HG03342 (cell line): Measurements from ENCODE around the gene EHF.
A peak's percentile ranks its signal among the peaks of the same experiment; 100 is the strongest.
"Not testable (repeated sequence)": the region's sequence is repeated elsewhere in the genome, so short reads cannot be mapped to it uniquely, and the experiment has no call there.

ENCODE experiments used
- ATAC-seq: cut with Tn5 transposase; IDR thresholded peaks from one replicate; pipeline ENCODE4 v1.9.1; 2021; ENCODE audit warnings: mild to moderate bottlenecking, moderate library complexity; ENCODE audit not compliant: unreplicated experiment

The EHF gene

GRCh38 chr11:34620820-34621792, at the start of gene EHF:
EHF (plus strand) TSS chr11:34621093; CDS start chr11:34642631, 21,538 bp downstream.
- no peak for ATAC-seq

- ATAC-seq: no peak
Measured at GRCh38 chr11:34573537-34573936, 47.4 kb upstream of the EHF start.

- ATAC-seq: no peak
Measured at GRCh38 chr11:34575261-34575660, 45.6 kb upstream of the EHF start.

- no peak for ATAC-seq
Measured at GRCh38 chr11:34575671-34576070, 45.2 kb upstream of the EHF start.

- ATAC-seq: no peak
Measured at GRCh38 chr11:34576331-34576730, 44.6 kb upstream of the EHF start.

- ATAC-seq: no peak
Measured at GRCh38 chr11:34583818-34584217, 37.1 kb upstream of the EHF start.

GRCh38 chr11:34585304-34585734, 35.6 kb upstream of the EHF start:
- no peak for ATAC-seq

- ATAC-seq: peak; percentile 87
Measured at GRCh38 chr11:34585735-34586487, 35.0 kb upstream of the EHF start.

GRCh38 chr11:34586488-34587281, 34.2 kb upstream of the EHF start:
- no peak for ATAC-seq

- ATAC-seq: no peak
Measured at GRCh38 chr11:34587282-34587677, 33.6 kb upstream of the EHF start.

- no peak for ATAC-seq
Measured at GRCh38 chr11:34588023-34588422, 32.9 kb upstream of the EHF start.

- no peak for ATAC-seq
Measured at GRCh38 chr11:34588701-34589100, 32.2 kb upstream of the EHF start.

GRCh38 chr11:34589177-34589576, 31.7 kb upstream of the EHF start:
- ATAC-seq: not testable (repeated sequence)

- ATAC-seq: no peak
Measured at GRCh38 chr11:34593085-34593484, 27.8 kb upstream of the EHF start.

GRCh38 chr11:34594603-34595002, 26.3 kb upstream of the EHF start:
- no peak for ATAC-seq

GRCh38 chr11:34595391-34595790, 25.5 kb upstream of the EHF start:
- no peak for ATAC-seq

GRCh38 chr11:34595960-34596644, 24.8 kb upstream of the EHF start:
- ATAC-seq: no peak

GRCh38 chr11:34599406-34599945, 21.4 kb upstream of the EHF start:
- no peak for ATAC-seq

GRCh38 chr11:34600339-34601084, 20.4 kb upstream of the EHF start:
- ATAC-seq: no peak

GRCh38 chr11:34601085-34601444, 19.8 kb upstream of the EHF start:
- no peak for ATAC-seq
